Measurements from ENCODE around the gene SRC.

Gene SRC

GRCh38 chr20:37351689-37352607, 6.0 kb downstream of the SRC start:
- no peak for DNase-seq

- DNase-seq: no peak
Observed at GRCh38 chr20:37352608-37352980, 6.7 kb downstream of the SRC start.

GRCh38 chr20:37353285-37353849, 7.4 kb downstream of the SRC start:
- no peak for DNase-seq

- no peak for DNase-seq
Observed at GRCh38 chr20:37354210-37355195, 8.6 kb downstream of the SRC start.

GRCh38 chr20:37355252-37356180, 9.6 kb downstream of the SRC start:
- no peak for DNase-seq

- DNase-seq: peak; percentile 69
Observed at GRCh38 chr20:37356387-37356786, 10.4 kb downstream of the SRC start.

GRCh38 chr20:37356961-37357371, 11.0 kb downstream of the SRC start:
- DNase-seq: peak; percentile 36

- DNase-seq: peak; percentile 76
Observed at GRCh38 chr20:37357481-37358365, 11.8 kb downstream of the SRC start.

- no peak for DNase-seq
Observed at GRCh38 chr20:37358366-37359150, 12.6 kb downstream of the SRC start.

- DNase-seq: no peak
Observed at GRCh38 chr20:37359331-37359730, 13.4 kb downstream of the SRC start.

- no peak for DNase-seq
Observed at GRCh38 chr20:37359836-37360235, 13.9 kb downstream of the SRC start.

- peak; percentile 48 for DNase-seq
Observed at GRCh38 chr20:37360391-37361115, 14.6 kb downstream of the SRC start.

GRCh38 chr20:37361336-37361735, 15.4 kb downstream of the SRC start:
- no peak for DNase-seq

- no peak for DNase-seq
Observed at GRCh38 chr20:37362231-37362792, 16.4 kb downstream of the SRC start.

- DNase-seq: no peak
Observed at GRCh38 chr20:37362821-37363220, 16.9 kb downstream of the SRC start.

GRCh38 chr20:37363221-37364012, 17.5 kb downstream of the SRC start:
- DNase-seq: no peak

- no peak for DNase-seq
Observed at GRCh38 chr20:37364013-37364926, 18.3 kb downstream of the SRC start.
